ENCODE measurements around the gene PSME1. TPM values are rescaled to one million over a fixed set of nuclear protein-coding genes. Genes with fewer than 3 reads are reported as not detected.

Gene PSME1
- total and polyA plus RNA-seq, 2 of the 13 experiments (the other 11 are each of a cell fraction or from before 2014, with no cell fraction given): 159 to 608 TPM

DNA sequence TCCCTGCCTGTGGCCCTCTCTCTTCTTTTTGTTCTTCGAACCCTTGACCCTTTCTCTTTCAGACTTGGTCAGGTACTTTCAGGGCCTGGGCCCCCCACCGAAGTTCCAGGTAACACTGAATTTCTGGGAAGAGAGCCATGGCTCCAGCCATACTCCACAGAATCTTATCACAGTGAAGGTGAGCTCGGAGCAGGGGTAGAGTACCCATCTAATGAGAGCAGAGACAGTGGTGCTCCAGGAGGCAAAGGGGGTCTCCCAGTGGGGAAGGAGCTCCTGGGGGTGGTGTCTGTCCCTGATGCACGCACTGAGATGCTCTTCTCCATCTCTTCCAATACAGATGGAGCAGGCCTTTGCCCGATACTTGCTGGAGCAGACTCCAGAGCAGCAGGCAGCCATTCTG is 29.8 kb downstream of the PSME1 start:
- no peak for DNase-seq (ENCODE audit: low spot score)
- ChIA-PET CTCF (ENCODE audit: low intra/inter-chr PET ratio, low total read pairs) (no interaction called here), POLR2A (interaction anchor here (1.1 to 2.0 kb wide), 4 partner anchors 11 to 30 kb away, joined by 3 to 10 read pairs (median 4); partner anchors contain the start of genes EMC9, PSME1 and PSME2)
- Histone ChIP-seq H3K9me3 (ENCODE audit: low read length) (no peaks in the 10 kb centered on the region), H3K4me2 (ENCODE audit: low read depth, low read length) (no peak overlapping the region), H3K27ac (ENCODE audit: extremely low read length, insufficient read depth, low read length) (no peak overlapping the region), H3K27me3 (ENCODE audit: control insufficient read depth in 1 of 2, insufficient read depth in 2 of 2, low read length in 2 of 2) (no peaks in the 10 kb centered on the region; a peak in 1 of 5 replicates), H3K4me1 (ENCODE audit: insufficient read depth, low read length) (peaks cover 17% of the 10 kb centered on the region), H3K4me3 (replicated peaks in 1 of 3; ENCODE audit: insufficient read depth in 1 of 3, low read depth in 2 of 3, low read length in 3 of 3) (no peak overlapping the region), H2AFZ (ENCODE audit: low read length) (no peak overlapping the region), H3K36me3 (replicated peaks in 1 of 2; ENCODE audit: control insufficient read depth in 1 of 2, insufficient read depth in 2 of 2, low read length in 2 of 2) (peaks cover 30 to 40% of the 10 kb centered on the region in 2 experiments; a peak in 4 of 5 replicates), H4K20me1 (ENCODE audit: insufficient read depth, low read length) (no peaks in the 10 kb centered on the region), H3K9ac (ENCODE audit: insufficient read depth, low read depth, low read length) (no peak overlapping the region), H3K79me2 (ENCODE audit: insufficient read depth, low read length) (peaks cover 5% of the 10 kb centered on the region)
- WGBS (ENCODE audit: low lambda C conversion rate): 92% methylated on average over 5 of the region's 5 CpGs
- intact Hi-C loops (cut with micrococcal nuclease; ENCODE audit: unreplicated experiment) (no loop called here), in situ Hi-C loops (cut with HindIII; ENCODE audit: extremely low pct_ligation_motif_present, low pct_unique_long_range_greater_than_20kb) (no loop called here)
- no peak for ATAC-seq
- no peak for FAIRE-seq
- TF ChIP-seq ZNF563 (CRISPR knock-in tag; IDR thresholded peaks at IDR 0.05): 0 out of 2 replicates have a peak, but pooled peaks have one; percentile 24
- TF ChIP-seq, protein P1, sequence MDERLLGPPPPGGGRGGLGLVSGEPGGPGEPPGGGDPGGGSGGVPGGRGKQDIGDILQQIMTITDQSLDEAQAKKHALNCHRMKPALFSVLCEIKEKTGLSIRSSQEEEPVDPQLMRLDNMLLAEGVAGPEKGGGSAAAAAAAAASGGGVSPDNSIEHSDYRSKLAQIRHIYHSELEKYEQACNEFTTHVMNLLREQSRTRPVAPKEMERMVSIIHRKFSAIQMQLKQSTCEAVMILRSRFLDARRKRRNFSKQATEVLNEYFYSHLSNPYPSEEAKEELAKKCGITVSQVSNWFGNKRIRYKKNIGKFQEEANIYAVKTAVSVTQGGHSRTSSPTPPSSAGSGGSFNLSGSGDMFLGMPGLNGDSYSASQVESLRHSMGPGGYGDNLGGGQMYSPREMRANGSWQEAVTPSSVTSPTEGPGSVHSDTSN (CRISPR knock-in tag; IDR thresholded peaks at IDR 0.05): no peak
- TF ChIP-seq ZNF572 (CRISPR knock-in tag; IDR thresholded peaks at IDR 0.05): 0 out of 2 replicates have a peak, but pooled peaks have one; percentile 30
- TF ChIP-seq, protein P2, sequence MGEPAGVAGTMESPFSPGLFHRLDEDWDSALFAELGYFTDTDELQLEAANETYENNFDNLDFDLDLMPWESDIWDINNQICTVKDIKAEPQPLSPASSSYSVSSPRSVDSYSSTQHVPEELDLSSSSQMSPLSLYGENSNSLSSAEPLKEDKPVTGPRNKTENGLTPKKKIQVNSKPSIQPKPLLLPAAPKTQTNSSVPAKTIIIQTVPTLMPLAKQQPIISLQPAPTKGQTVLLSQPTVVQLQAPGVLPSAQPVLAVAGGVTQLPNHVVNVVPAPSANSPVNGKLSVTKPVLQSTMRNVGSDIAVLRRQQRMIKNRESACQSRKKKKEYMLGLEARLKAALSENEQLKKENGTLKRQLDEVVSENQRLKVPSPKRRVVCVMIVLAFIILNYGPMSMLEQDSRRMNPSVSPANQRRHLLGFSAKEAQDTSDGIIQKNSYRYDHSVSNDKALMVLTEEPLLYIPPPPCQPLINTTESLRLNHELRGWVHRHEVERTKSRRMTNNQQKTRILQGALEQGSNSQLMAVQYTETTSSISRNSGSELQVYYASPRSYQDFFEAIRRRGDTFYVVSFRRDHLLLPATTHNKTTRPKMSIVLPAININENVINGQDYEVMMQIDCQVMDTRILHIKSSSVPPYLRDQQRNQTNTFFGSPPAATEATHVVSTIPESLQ (CRISPR knock-in tag; conservative IDR thresholded peaks at IDR 0.05): no peak
- no TSS peak for BruUV-seq (replicated peaks)

Measured in HepG2 (cell line).